ENCODE results near the gene SHCBP1L.
"Not testable (repeated sequence)": the region's sequence is repeated elsewhere in the genome, so short reads cannot be mapped to it uniquely, and the experiment has no call there.

Gene SHCBP1L

DNA sequence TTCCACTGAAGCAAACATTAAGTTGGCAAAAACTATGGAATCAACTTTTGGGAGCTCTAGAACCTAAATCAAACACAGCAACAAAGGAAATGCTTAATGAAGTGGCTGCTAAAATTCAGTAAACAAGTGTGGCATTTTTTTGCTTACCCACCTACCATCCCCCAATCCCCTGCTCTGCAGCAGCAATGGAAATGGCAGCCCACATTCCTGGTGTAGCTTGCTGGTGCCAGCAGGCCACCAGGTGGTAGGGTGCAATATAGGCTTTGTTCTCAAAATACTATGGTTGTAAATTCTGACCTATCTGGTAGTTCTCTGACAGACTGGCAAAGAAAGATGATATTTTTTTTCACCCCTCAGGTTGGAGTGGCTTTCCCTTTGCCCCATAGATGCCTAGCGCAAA, 42.8 kb downstream of the SHCBP1L start:
- Histone ChIP-seq H3K23ac (ENCODE audit: low read depth, low read length, poor library complexity) (no peak overlapping the region), H3K4me1 (ENCODE audit: control insufficient read depth in 2 of 2, insufficient read depth in 1 of 2, low read depth in 1 of 2, low read length in 2 of 2) (no peaks in the 10 kb centered on the region), H3K27ac (replicated peaks; ENCODE audit: low read length) (no peak overlapping the region), H3K27me3 (ENCODE audit: control insufficient read depth in 3 of 3, insufficient read depth in 3 of 3, low read depth in 1 of 3, low read length in 3 of 3) (peaks cover 0 to 4% (median 0%) of the 10 kb centered on the region in 3 experiments), H3K18ac (ENCODE audit: low read length) (no peak overlapping the region), H2BK15ac (ENCODE audit: low read length) (no peak overlapping the region), H3K4me3 (ENCODE audit: low read length in 2 of 2) (no peak overlapping the region), H3K14ac (ENCODE audit: low read length) (no peak overlapping the region), H4K8ac (ENCODE audit: low read depth, low read length) (no peak overlapping the region), H3K9ac (ENCODE audit: low read depth, low read length, poor library complexity) (no peak overlapping the region), H3K4me2 (ENCODE audit: insufficient read depth, low read length, poor library complexity, severe bottlenecking) (no peak overlapping the region), H3K36me3 (replicated peaks in 1 of 2; ENCODE audit: control insufficient read depth in 2 of 2, insufficient read depth in 2 of 2, low read length in 2 of 2) (no peaks in the 10 kb centered on the region), H2AFZ (ENCODE audit: low read length) (no peak overlapping the region), H3K79me1 (ENCODE audit: low read depth, low read length) (no peaks in the 10 kb centered on the region), H3K4ac (ENCODE audit: low read length) (no peak overlapping the region), H2BK5ac (ENCODE audit: low read length) (no peak overlapping the region), H4K91ac (ENCODE audit: low read depth, low read length, poor library complexity) (no peak overlapping the region), H2AK5ac (ENCODE audit: low read depth, low read length) (no peak overlapping the region), H2BK120ac (ENCODE audit: low read depth, low read length) (no peak overlapping the region), H3K9me3 (replicated peaks in 1 of 2; ENCODE audit: control insufficient read depth in 2 of 2, insufficient read depth in 1 of 2, low read depth in 1 of 2, low read length in 2 of 2) (peaks cover 2 to 5% of the 10 kb centered on the region in 2 donors), H2BK12ac (ENCODE audit: low read length) (no peak overlapping the region)
- no peak for DNase-seq (ENCODE audit: low spot score)
- WGBS, 2 donors (ENCODE audit: extremely low coverage in 2 of 2, insufficient read length in 2 of 2, insufficient replicate concordance in 1 of 2) = no CpG with 5 or more reads among the region's 1 CpG

DNA sequence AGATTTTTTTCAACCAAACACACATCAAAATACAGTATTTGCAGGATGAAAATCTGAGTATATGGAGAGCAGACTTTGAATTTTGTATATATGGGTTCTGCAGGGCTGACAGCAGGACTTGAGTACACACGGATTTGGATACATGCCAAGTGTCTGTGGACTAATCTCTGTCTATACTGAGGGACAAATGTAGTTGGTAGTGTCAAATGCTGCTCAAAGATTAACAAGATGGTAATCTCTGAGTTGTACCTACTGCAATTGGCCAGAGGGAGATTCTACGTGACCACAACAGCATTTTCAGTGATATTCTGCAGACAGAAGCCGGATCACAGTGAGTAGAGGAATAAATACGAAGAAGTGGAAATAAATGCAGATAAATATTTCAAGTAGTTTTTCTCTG, 43.4 kb downstream of the SHCBP1L start:
- Histone ChIP-seq H3K23ac (ENCODE audit: low read depth, low read length, poor library complexity) (no peak overlapping the region), H3K14ac (ENCODE audit: low read length) (no peak overlapping the region), H3K4me1 (ENCODE audit: control insufficient read depth in 2 of 2, insufficient read depth in 1 of 2, low read depth in 1 of 2, low read length in 2 of 2) (no peaks in the 10 kb centered on the region), H2BK12ac (ENCODE audit: low read length) (no peak overlapping the region), H3K4me3 (ENCODE audit: low read length in 2 of 2) (no peak overlapping the region), H2BK5ac (ENCODE audit: low read length) (no peak overlapping the region), H3K27ac (replicated peaks; ENCODE audit: low read length) (no peak overlapping the region), H2BK15ac (ENCODE audit: low read length) (no peak overlapping the region), H4K8ac (ENCODE audit: low read depth, low read length) (no peak overlapping the region), H2AFZ (ENCODE audit: low read length) (no peak overlapping the region), H4K91ac (ENCODE audit: low read depth, low read length, poor library complexity) (no peak overlapping the region), H3K9ac (ENCODE audit: low read depth, low read length, poor library complexity) (no peak overlapping the region), H3K18ac (ENCODE audit: low read length) (no peak overlapping the region), H3K79me1 (ENCODE audit: low read depth, low read length) (no peaks in the 10 kb centered on the region), H3K4me2 (ENCODE audit: insufficient read depth, low read length, poor library complexity, severe bottlenecking) (no peak overlapping the region), H2AK5ac (ENCODE audit: low read depth, low read length) (no peak overlapping the region), H3K36me3 (replicated peaks in 1 of 2; ENCODE audit: control insufficient read depth in 2 of 2, insufficient read depth in 2 of 2, low read length in 2 of 2) (no peaks in the 10 kb centered on the region), H2BK120ac (ENCODE audit: low read depth, low read length) (no peak overlapping the region), H3K4ac (ENCODE audit: low read length) (no peak overlapping the region), H3K27me3 (ENCODE audit: control insufficient read depth in 3 of 3, insufficient read depth in 3 of 3, low read depth in 1 of 3, low read length in 3 of 3) (peaks cover 0 to 4% (median 0%) of the 10 kb centered on the region in 3 experiments), H3K9me3 (replicated peaks in 1 of 2; ENCODE audit: control insufficient read depth in 2 of 2, insufficient read depth in 1 of 2, low read depth in 1 of 2, low read length in 2 of 2) (peaks cover 2 to 5% of the 10 kb centered on the region in 2 donors)
- WGBS, 2 donors (ENCODE audit: extremely low coverage in 2 of 2, insufficient read length in 2 of 2, insufficient replicate concordance in 1 of 2) = no CpG with 5 or more reads among the region's 4 CpGs
- DNase-seq (ENCODE audit: low spot score) = no peak

DNA sequence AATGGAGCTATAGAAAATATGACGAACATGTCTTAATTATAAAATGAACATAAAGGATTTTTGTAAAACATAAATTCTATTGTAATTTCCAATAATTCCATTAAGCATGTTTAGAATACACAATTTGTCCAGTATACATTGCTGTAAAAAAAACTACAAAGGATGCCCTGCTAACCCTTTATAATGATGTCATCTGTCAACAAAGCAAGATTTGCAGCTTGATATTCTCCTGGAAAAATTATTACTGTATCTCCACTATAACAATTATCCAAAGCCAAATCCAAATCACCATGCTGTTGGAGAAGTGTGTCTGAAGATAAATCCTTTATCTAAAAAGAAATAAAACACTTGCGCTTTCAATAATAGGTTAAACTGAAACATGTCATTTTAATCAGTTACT, 47.6 kb downstream of the SHCBP1L start:
- Histone ChIP-seq H3K4me1 (ENCODE audit: control insufficient read depth in 2 of 2, insufficient read depth in 1 of 2, low read depth in 1 of 2, low read length in 2 of 2) (no peaks in the 10 kb centered on the region), H3K4me3 (ENCODE audit: low read length in 2 of 2) (no peak overlapping the region), H2BK15ac (ENCODE audit: low read length) (no peak overlapping the region), H3K4me2 (ENCODE audit: insufficient read depth, low read length, poor library complexity, severe bottlenecking) (no peak overlapping the region), H3K36me3 (replicated peaks in 1 of 2; ENCODE audit: control insufficient read depth in 2 of 2, insufficient read depth in 2 of 2, low read length in 2 of 2) (no peaks in the 10 kb centered on the region), H3K27me3 (ENCODE audit: control insufficient read depth in 3 of 3, insufficient read depth in 3 of 3, low read depth in 1 of 3, low read length in 3 of 3) (peaks cover 0 to 4% (median 0%) of the 10 kb centered on the region in 3 experiments), H2AFZ (ENCODE audit: low read length) (no peak overlapping the region), H3K27ac (replicated peaks; ENCODE audit: low read length) (no peak overlapping the region), H3K79me1 (ENCODE audit: low read depth, low read length) (no peaks in the 10 kb centered on the region), H3K23ac (ENCODE audit: low read depth, low read length, poor library complexity) (no peak overlapping the region), H3K14ac (ENCODE audit: low read length) (no peak overlapping the region), H3K9ac (ENCODE audit: low read depth, low read length, poor library complexity) (no peak overlapping the region), H3K18ac (ENCODE audit: low read length) (no peak overlapping the region), H2BK5ac (ENCODE audit: low read length) (no peak overlapping the region), H4K8ac (ENCODE audit: low read depth, low read length) (no peak overlapping the region), H2BK120ac (ENCODE audit: low read depth, low read length) (no peak overlapping the region), H2BK12ac (ENCODE audit: low read length) (no peak overlapping the region), H3K9me3 (replicated peaks in 1 of 2; ENCODE audit: control insufficient read depth in 2 of 2, insufficient read depth in 1 of 2, low read depth in 1 of 2, low read length in 2 of 2) (no peaks in the 10 kb centered on the region), H4K91ac (ENCODE audit: low read depth, low read length, poor library complexity) (no peak overlapping the region), H2AK5ac (ENCODE audit: low read depth, low read length) (no peak overlapping the region), H3K4ac (ENCODE audit: low read length) (no peak overlapping the region)
- DNase-seq (ENCODE audit: low spot score) = no peak
- no CpG with 5 or more reads among the region's 2 CpGs for WGBS, 2 donors (ENCODE audit: extremely low coverage in 2 of 2, insufficient read length in 2 of 2, insufficient replicate concordance in 1 of 2)

DNA sequence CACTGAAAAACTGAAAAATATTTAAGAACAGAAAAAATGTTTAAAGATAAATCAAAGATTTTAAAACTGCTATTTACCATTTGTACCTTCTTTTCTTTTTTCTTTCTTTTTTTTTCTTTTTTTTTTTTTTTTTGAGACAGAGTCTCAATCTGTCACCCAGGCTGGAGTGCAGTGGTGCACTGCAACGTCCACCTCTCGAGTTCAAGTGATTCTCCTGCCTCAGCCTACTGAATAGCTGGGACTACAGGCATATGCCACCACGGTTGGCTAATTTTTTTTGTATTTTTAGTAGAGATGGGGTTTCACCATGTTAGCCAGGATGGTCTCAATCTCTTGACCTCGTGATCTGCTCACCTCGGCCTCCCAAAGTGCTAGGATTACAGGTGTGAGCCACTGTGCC, 51.0 kb downstream of the SHCBP1L start:
- H4K8ac ChIP-seq (ENCODE audit: low read depth, low read length); H2BK15ac ChIP-seq (ENCODE audit: low read length); H2BK5ac ChIP-seq (ENCODE audit: low read length); H3K27me3 ChIP-seq (ENCODE audit: control insufficient read depth in 3 of 3, insufficient read depth in 3 of 3, low read depth in 1 of 3, low read length in 3 of 3); H2BK12ac ChIP-seq (ENCODE audit: low read length); H2BK120ac ChIP-seq (ENCODE audit: low read depth, low read length); H3K9ac ChIP-seq (ENCODE audit: low read depth, low read length, poor library complexity); H3K4me3 ChIP-seq (ENCODE audit: low read length in 2 of 2); H2AK5ac ChIP-seq (ENCODE audit: low read depth, low read length); H3K23ac ChIP-seq (ENCODE audit: low read depth, low read length, poor library complexity); H4K91ac ChIP-seq (ENCODE audit: low read depth, low read length, poor library complexity); H3K27ac ChIP-seq (replicated peaks; ENCODE audit: low read length); DNase-seq (ENCODE audit: low spot score); H3K36me3 ChIP-seq (replicated peaks in 1 of 2; ENCODE audit: control insufficient read depth in 2 of 2, insufficient read depth in 2 of 2, low read length in 2 of 2); H3K4ac ChIP-seq (ENCODE audit: low read length); H3K9me3 ChIP-seq (replicated peaks in 1 of 2; ENCODE audit: control insufficient read depth in 2 of 2, insufficient read depth in 1 of 2, low read depth in 1 of 2, low read length in 2 of 2); H3K14ac ChIP-seq (ENCODE audit: low read length); H3K18ac ChIP-seq (ENCODE audit: low read length); H3K4me2 ChIP-seq (ENCODE audit: insufficient read depth, low read length, poor library complexity, severe bottlenecking); H3K4me1 ChIP-seq (ENCODE audit: control insufficient read depth in 2 of 2, insufficient read depth in 1 of 2, low read depth in 1 of 2, low read length in 2 of 2); H3K79me1 ChIP-seq (ENCODE audit: low read depth, low read length); H2AFZ ChIP-seq (ENCODE audit: low read length): not testable (repeated sequence)
- WGBS, 2 donors (ENCODE audit: extremely low coverage in 2 of 2, insufficient read length in 2 of 2, insufficient replicate concordance in 1 of 2) = no CpG with 5 or more reads among the region's 5 CpGs
